ENCODE measurements around the gene MESP2.
"Not testable (repeated sequence)": the region's sequence is repeated elsewhere in the genome, so short reads cannot be mapped to it uniquely, and the experiment has no call there.

MESP2 gene

DNA sequence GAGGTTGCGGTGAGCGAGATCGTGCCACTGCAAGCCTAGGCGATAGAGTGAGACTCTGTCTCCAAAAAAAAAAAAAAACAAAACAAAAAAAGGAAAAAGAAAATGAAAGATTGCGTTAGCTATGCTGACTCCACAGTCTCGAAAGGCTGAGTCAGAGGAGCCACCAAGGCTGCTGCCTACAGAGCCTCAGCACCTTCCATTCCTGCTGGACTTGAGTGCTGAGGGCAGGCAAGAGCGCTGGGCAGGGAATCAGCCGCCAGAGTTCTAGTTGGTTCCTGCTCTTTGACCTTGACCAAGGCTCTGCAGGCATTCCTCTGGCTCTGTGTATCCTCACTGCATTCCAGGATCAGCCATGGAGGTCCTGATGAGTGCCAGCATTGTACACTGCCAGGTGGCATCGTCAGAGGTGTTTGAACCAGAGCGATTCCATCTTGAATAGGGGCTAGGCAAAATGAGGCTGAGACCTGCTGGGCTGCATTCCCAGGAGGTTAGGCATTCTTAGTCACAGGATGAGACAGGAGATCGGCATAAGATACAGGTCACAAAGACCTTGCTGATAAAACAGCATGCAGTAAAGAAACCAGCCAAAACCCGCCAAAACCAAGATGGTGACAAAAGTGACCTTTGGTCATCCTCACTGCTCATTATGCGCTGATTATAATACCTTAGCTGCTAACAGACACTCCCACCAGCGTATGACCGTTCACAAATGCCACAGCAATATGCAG, 5.9 kb downstream of the MESP2 start:
- no peak for DNase-seq (ENCODE audit: low read depth)

DNA sequence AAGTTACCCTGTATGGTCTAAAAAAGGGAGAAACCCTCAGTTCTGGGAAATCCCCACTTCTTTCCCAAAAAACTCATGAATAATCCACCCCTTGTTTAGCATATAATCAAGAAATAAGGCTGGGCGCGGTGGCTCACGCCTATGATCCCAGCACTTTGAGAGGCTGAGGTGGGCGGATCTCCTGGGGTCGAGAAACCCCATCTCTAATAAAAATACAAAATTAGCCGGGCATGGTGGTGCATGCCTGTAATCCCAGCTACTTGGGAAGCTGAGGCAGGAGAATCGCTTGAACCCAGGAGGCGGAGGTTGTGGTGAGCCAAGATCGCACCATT, 6.5 kb downstream of the MESP2 start:
- DNase-seq (ENCODE audit: low read depth) = not testable (repeated sequence)

DNA sequence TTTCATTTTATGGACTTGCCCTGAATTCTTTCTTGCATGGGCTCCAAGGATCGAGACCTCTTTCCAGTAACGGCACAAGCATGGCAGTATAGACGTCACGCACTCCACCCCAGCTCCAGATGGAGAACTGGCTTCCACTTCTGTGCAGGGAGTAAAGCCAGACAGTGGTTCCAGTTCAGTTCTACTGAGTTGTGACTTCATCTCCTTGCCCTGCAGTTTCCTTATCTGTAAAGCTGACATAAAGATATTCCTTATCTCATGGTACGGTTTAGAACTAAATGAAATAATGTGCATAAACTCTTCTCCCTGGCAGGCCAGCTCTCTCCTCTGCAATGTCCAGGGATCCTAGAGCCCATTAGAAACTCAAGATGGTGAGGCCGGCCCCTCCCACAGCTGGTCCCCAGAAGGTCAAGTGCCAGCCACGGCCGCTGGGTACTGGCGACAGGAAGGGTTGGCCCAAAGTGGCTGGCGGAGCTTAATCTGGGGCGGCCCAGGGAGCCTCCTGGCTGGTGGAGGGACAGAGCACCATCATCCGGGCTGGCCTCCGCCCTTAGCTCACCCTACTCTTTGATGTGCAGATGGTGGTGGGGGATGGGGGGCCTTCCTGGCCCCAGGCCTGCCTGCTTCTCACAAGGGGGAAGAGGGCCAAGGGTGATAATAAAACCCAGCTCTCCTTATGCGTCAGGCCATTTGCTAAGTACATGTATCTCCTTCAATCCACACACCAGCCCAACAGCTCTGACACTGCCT, 7.2 kb downstream of the MESP2 start:
- no peak for DNase-seq (ENCODE audit: low read depth)

DNA sequence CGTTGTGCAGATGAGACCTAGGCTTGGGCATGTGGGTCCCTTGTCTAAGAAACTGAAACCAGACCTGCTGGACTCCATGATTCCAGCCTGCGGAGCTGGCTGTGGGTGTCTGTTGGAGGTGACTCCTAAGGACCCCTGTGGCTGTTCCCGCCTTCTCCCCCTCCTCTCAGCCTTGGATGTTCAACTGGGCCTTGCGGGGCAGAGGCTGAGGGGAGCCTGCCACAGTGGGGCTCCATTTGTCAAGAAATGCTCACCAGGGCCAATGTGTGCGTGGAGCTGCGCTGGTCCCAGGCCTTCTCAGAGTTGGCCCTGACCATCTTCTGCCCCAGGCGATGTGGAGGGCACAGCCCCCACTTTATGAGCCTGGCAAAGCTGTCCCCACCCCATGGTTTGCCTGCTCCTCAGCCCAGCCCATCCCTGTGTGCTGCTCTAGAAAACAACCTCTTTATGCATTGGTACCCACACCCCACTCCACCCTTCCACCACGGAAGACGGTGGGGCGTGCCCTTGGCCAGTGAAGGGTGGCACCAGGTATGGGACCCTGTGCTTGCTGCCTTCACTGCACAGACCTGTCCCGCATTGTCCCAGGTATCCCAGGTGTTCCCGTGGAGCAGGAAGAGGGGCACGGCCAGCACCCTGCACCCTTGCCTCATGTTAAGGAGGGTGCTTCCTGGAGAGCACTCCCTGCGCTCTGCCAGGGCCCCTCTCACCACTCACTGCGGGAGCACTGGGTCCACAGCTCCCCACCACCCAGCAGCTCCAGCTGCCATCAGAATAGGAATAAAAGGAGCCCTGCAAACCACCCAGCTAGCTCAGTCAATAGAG, 7.9 kb downstream of the MESP2 start:
- DNase-seq (ENCODE audit: low read depth) = no peak

DNA sequence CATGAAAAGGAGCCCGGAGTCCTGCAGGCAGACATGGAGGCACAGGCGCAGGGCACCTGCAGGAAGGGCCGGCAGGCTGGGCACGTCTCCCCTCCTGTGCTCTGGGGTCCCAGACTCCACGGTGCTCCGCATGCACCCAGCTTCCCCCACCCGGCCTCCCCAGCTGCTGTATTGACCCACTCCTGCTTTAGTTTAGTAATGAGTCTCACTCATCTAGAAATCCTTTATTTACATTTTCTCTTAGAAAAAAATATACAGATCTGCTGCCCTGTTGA, 8.5 kb downstream of the MESP2 start:
- no peak for DNase-seq (ENCODE audit: low read depth)

DNA sequence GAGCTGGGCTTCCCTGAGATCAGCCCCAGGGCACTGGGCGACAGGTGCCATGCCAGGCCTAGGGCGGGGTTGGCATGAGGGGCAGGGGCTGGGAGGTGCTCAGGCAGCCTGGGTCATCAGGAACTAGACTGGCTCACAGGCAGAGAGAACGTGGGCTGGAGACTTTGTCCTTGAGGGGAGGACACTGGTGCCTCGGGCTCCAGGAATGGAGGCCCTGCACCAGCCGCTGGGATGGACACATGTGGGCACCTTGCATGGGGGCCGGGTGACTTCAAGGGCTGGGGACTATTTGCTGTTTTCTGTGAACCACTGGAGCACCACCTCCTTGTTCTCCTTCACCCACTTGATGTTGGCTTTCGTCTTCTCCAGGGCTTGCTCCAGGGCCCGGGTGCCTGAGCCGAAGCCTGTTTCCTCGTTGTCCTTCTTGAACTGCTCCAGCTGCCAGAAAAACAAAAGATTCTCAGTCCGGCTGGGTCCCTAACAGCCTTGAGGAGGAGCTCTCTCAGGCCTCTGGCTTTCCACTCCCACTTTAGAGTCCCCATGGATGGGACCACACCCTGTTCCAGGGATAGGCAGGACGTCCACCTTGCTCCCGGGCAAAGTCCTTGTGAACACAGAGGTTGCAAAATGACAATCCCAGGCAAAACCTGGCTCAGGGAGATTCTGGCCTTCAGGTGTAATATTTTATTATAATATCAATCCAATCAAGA, 9.1 kb downstream of the MESP2 start:
- DNase-seq (ENCODE audit: low read depth) = no peak

DNA sequence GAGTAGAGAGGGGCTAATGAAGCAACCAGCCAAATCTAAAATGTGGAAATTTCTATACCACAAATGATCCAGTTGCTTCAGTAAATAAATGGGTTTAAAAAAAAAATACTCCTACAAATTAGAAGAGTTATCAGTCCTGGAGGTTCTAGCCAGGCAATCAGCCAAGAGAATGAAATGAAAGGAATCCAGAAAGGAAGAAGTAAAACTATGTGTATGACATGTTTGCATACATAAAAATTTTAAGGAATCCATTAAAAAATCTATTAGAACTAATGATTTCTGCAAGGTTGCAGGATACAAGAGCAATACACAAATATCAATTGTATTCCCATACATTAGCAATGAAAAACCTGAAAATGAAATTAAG, 9.6 kb downstream of the MESP2 start:
- no peak for DNase-seq (ENCODE audit: low read depth)

DNA sequence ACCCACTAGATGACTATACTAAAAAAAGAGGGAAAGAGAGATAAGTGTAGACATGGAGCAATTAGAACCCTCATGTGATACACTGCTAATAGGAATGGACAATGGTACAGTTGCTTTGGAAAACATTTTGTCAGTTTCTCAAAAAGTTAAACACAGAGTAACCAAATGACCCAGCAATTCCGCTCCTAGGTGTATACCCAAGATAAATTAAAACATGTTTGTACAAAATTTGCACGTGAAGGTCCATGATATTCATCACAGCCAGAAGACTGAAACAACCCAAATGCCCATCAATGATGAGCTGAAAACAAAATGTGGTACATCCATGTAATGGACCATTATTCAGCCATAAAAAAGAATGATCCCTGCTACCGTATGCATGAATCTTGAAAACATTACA, 11.8 kb downstream of the MESP2 start:
- DNase-seq (ENCODE audit: low read depth) = no peak

DNA sequence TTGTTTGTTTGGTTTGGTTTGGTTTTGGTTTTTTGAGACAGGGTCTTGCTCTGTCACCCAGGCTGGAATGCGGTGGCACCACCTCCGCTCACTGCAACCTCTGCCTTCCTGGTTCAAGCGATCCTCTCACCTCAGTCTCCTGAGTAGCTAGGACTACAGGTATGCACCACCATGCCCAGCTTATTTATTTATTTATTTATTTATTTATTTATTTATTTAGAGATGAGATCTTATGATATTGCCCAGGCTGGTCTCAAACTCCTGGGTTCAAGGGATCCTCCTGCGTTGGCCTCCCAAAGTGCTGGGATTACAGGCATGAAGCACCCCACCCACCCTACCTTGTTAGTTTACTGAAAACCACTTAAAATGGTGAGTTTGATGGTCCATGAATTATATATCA, 12.5 kb downstream of the MESP2 start:
- DNase-seq (ENCODE audit: low read depth) = not testable (repeated sequence)

DNA sequence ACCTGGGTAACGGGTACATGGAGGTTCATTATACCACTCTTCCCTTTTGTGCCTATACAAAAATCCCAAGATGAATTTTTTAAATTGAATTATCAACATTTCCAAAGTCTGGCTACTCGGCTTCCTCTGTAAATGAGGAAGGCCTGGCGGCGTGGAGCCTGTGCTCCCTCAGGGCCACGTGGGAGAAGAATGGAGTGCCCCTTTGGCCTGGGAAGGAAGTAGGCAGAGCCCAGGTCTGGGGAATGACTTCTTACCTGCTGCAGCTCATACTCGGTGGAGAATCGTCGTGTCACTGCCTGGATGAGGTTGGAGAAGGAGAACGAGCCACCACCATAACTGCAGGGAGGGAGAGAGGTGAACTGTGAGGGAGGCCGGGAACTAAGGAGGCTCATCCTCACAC, 14.1 kb downstream of the MESP2 start:
- DNase-seq (ENCODE audit: low read depth) = no peak

DNA sequence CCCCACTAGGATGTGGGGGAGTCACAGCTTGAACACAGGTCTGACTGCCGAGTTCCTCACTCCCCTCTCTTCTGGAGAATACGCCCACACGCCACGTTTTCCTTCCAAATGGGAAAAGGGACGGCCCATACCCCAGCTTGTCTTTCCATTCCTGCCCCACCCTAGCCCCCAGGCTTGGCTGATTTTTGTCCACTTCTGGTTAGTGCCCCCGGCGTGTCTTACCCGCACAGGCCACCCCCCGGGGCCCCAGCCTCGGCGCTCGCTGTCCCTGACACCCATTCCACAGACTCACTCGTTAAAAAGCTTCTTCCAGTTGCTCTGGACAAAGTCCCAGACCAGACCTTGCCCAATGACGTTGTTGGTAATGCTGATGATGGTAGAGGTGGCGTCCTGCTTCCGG, 14.5 kb downstream of the MESP2 start:
- DNase-seq (ENCODE audit: low read depth) = no peak

DNA sequence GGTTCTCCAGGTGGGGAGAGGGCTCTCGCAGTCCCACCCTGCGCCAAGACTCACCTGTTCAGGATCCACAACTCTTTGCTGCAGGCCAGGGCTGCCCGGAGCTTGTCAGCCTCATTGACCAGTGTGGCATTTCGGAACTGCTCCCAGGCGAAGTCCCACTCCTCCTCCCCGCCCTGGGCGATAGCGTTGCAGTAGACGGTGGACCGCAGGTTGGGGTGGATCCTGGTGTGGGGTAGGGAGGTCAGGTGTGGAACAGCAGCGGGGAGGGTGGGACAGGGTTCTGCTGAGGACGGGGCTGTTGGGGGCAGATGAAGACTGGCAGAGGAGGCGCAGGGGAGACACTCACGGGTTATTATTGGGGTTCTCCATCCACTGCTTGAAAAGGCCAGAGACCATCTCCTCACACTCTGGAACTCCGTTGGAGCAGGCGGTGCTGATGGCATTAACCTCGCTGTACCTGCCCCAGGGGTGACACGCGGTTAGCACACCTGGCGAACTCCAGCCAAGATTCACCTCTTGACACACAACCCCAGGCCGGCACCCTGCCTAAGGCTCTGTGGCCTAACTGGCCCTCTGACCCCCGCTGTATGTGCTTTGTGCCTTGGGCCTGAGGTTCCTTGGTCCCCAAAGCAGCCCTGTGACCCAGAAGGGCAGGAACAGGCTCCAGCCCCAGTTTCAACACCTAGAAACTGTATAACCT, 16.1 kb downstream of the MESP2 start:
- DNase-seq (ENCODE audit: low read depth) = no peak

DNA sequence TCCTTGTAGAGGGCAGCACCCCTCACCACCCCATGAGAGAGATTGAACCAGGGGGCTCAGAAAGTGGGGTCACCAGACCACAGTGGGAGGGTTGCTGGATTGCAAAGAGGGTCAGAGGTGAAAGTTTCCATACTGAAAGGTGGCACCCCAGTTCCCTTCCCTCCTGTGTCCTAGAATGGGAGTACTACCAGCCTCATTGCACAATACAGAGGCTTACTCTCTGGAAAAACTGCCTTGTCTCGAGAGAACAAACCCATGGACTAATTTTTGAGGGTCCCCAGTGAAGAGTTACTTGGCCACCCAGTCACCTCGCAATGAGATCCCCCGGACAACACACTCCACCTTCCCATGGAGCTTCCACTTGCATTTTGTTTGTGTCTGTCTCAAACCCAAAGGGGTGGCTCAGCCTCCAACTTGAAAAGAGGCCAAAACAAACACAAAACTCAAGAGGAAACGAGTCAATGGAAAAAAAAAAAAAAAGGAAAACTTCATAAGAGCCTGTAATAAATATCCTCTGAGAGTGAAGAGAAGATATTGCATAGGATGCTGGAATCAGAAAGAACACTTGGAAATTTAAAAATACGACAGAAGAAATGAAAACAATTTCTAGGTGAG, 18.6 kb downstream of the MESP2 start:
- DNase-seq (ENCODE audit: low read depth) = no peak

DNA sequence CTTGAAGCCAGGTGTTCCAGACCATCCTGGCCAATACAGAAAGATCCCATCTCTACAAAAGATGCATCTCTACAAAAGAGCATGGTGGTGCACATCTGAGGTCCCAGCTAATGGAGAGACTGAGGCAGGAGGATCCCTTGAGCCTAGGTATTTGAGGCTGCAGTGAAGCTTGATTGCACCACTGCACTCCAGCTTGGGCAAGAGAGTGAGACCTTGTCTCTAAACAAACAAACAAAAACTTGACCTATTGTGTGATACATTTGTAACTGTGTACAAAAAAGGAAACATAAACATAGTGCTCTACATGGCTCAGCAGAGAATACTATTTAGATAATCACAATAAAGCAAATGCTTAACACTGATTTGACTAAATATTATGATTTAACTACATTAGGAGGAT, 19.9 kb downstream of the MESP2 start:
- DNase-seq (ENCODE audit: low read depth) = no peak

DNA sequence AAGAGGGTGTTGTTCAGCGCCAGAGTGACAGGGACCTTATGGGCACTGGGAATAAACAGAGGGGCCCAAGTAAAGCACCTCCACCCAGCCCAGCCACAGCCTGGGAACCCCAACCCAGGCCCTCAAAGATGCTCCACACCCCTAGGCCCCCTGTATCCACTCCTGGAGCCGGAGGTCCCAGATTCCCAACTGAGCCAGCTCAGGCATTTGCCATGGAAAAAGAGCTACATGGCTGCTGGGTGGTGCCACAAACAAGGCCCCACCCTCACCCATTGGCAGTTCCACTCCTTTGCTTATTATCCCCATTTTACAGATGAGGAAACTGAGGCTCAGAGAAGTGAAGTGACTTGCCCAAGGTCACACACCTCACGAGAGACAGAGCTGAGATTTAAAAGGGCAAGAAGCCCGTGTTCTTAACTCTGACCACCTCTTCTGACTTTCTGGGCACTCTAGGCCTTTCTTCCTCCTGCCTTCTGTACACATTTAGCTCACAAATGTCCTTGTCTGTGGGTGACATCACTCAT, 21.6 kb downstream of the MESP2 start:
- no peak for DNase-seq (ENCODE audit: low read depth)

DNA sequence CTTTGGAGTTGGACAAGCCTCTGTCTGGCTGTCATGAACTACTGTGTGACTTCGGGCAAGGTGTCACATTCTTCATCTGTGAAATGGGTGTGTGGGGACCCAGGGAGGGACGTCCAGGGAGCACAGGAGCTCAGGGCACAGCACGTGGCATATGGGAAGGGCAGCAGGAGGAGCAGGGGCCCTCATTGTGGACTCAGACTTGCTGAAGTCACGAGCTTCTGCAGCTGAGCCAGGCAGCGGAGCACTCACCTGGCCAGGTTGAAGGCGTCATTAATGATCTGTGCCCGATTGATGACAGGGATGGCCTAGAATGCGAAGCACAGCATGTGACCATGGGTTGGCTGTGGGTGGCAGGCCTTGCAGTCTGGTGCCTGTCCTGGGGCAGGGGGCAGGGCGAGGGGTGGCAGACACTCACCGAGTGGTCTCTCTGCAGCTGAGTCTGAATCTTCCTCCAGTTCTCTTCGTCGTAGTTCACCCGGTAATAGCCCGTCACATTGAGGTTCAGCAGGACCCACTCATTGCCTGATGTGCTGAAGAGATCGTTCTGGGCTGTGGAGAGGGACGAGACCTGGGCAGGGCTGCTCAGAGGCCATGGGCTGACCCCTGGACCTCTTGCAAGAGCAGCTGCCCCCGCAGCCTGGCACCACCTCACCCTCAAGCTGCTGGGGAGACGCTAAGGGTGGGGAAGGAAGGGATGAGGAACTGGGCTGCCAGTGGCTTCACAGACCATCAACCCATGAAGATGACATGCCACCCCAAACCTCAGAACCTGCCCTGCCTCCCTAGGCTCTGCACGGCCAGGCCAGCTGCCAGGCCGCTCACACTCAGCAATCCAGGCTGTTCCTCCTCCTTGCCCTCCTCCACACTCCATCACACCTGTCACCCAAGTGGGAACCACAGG, 23.1 kb downstream of the MESP2 start:
- DNase-seq (ENCODE audit: low read depth) = no peak

DNA sequence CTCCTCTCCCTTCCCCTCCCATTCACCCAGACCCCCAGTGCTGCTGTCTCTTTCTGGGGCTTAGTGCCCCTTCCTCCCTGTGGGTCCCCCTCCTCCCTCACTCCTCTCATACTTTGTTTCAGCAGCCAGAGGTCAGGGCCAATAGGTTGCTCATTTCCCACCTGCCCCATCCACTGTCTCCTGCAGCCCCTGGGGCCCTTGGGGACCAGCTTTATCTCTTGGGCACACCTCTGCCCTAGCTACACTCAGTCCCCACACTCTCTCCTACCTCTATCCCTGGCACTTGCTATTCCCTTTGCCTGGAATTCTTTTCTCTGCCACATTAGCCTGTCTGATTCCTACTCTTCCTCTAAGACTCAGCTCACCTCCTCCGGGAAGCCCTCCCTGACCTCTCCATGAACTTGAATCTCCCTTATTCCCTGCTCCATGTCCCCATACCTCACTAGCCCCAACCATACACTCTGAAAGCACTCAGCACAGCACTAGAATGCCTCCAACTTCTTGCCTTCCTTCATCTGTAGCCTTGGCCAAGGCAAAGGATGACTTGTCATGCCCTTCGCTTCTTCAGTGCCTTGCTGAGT, 23.9 kb downstream of the MESP2 start:
- DNase-seq (ENCODE audit: low read depth) = no peak

DNA sequence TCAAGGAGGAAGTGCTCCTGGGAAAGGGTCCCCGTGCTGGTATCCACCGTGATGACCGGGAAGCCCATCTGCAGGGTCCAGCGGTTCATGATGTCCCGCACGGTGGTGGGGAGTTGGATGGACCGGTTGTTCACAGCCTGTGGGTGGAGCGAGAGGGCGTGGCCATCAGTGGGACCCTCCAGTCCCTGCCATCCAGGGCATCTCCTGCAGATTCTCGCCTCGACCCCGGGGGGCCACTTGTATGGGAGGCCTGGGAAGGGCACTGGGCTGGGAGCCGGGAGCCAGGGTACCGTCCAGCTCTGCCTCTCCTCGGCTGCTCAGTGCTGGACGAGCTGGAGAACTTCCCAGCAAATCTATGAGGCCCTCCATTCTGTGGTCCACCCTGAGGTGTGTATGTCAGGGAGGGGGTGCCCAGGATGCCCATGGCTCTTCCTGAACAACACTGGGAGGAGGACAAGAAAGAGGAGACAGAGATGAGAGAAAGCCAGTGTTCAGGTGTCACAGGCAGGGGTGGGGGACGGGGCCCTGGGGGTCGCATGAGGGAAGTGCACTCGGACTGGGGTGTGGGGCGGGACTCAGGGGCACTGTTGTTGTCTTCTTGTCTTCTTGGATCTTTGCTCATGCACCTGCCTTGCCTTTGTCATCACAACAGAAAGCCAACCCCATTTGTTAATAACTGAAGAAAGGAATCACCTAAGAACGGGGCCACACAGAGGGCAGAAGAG, 25.5 kb downstream of the MESP2 start:
- DNase-seq (ENCODE audit: low read depth) = no peak

DNA sequence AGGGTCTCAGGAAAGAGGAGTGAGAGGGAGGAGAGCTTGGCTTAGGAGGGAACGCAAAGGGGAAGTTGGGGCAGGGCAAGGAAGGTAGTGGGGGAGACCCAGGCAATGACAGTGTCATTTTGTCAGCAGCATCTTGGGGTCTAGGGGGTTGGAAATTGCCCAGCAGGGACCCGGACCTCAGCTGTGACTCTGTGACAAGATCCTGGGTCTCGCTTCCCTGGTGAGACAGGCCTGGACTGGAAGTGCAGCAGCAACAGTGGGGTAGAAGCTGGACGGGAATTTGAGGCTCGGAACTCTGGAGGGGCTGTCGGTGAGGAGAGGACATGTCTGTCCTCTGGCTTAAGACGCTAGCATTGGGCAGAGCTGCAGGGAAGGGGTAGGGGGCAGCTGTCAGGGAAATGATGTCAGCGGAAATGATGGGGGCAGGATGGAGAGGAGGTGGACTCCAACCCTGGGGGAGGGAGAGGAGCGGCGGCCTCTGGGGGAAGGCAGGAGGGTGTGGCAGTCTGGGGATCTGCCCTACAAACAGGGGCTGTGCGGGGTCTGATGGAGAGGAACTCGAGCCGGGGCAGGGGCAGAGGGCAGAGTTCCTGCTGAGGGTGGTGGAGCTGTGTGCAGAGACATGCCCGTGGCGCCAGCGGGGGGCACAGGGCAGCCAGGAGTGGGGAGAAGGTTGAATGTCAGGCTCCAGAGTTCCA, 26.2 kb downstream of the MESP2 start:
- DNase-seq (ENCODE audit: low read depth) = no peak

Data from activated T-cell treated with anti-CD3 and anti-CD28 coated beads for 24 hours (primary cell).